Endothelial cell (in vitro differentiated cells): ENCODE measurements around the gene PPP4C. TPM values are rescaled to one million over a fixed set of nuclear protein-coding genes. Genes with fewer than 3 reads are reported as not detected.
A peak's percentile ranks its signal among the peaks of the same experiment; 100 is the strongest.

Source experiments
- DNase-seq: peaks from one replicate; pipeline ENCODE4 v3.0.0; 2021; ENCODE audit warnings: low spot score
- H3K27ac Mint-ChIP-seq: one replicate; pipeline ENCODE4 v1.8.0; 2021; ENCODE audit warnings: mixed read lengths, inconsistent platforms; ENCODE audit not compliant: unreplicated experiment
- H3K27me3 Mint-ChIP-seq: one replicate; pipeline ENCODE4 v1.8.0; 2021; ENCODE audit warnings: mild to moderate bottlenecking, moderate library complexity, mixed read lengths, inconsistent platforms; ENCODE audit not compliant: unreplicated experiment
- H3K36me3 Mint-ChIP-seq: one replicate; pipeline ENCODE4 v1.8.0; 2021; ENCODE audit warnings: mild to moderate bottlenecking, low read depth, mixed read lengths, inconsistent platforms; ENCODE audit not compliant: unreplicated experiment
- H3K4me1 Mint-ChIP-seq: one replicate; pipeline ENCODE4 v1.8.0; 2021; ENCODE audit warnings: mild to moderate bottlenecking, mixed read lengths, inconsistent platforms; ENCODE audit not compliant: unreplicated experiment
- H3K4me3 Mint-ChIP-seq: one replicate; pipeline ENCODE4 v1.8.0; 2021; ENCODE audit warnings: mild to moderate bottlenecking, mixed read lengths, inconsistent platforms; ENCODE audit not compliant: unreplicated experiment
- H3K9me3 Mint-ChIP-seq: one replicate; pipeline ENCODE4 v1.8.0; 2021; ENCODE audit warnings: mixed read lengths, inconsistent platforms; ENCODE audit not compliant: unreplicated experiment
- CTCF ChIP-seq: fragments of 200-600 bp; sonication (generic); IDR thresholded peaks from one replicate; pipeline ENCODE4 v1.5.0; 2021; ENCODE audit warnings: antibody characterized with exemption; ENCODE audit not compliant: unreplicated experiment
- total RNA-seq: library from RNA; stranded (reverse); fragmentation: NEBNext Ultra II Directional; extraction: Animal tissue kit (Norgen Biotek cat#: 25700); gene quantifications from one replicate; pipeline ENCODE4 v1.2.1, GENCODE V29; 2021; ENCODE audit not compliant: unreplicated experiment

The PPP4C gene
- total RNA-seq, 1 donor from 2014 or later: 191 TPM

GRCh38 chr16:30049871-30050270, 25.9 kb upstream of the PPP4C start:
- Mint-ChIP-seq H3K36me3 (peaks cover 9% of the 10 kb centered on the region), H3K27me3 (peaks cover 12% of the 10 kb centered on the region), H3K27ac (no peak overlapping the region), H3K4me1 (peaks cover 16% of the 10 kb centered on the region), H3K4me3 (no peak overlapping the region), H3K9me3 (no peaks in the 10 kb centered on the region)
- no peak for DNase-seq
- TF ChIP-seq CTCF: no peak

- no peak for TF ChIP-seq CTCF
- Mint-ChIP-seq H3K27ac (peak overlapping the region; percentile 54), H3K4me1 (peaks cover 21% of the 10 kb centered on the region), H3K27me3 (peaks cover 12% of the 10 kb centered on the region), H3K4me3 (peak overlapping the region; percentile 72), H3K9me3 (no peaks in the 10 kb centered on the region), H3K36me3 (peaks cover 4% of the 10 kb centered on the region)
- no peak for DNase-seq
These were observed 24.3 kb upstream of the PPP4C start for GRCh38 chr16:30051518-30051917.

GRCh38 chr16:30052671-30053372, 23.0 kb upstream of the PPP4C start:
- no peak overlapping the region for H3K27ac Mint-ChIP-seq
- peaks cover 21% of the 10 kb centered on the region for H3K4me1 Mint-ChIP-seq
- peak overlapping the region; percentile 90 for H3K4me3 Mint-ChIP-seq
- H3K36me3 Mint-ChIP-seq: peaks cover 4% of the 10 kb centered on the region
- TF ChIP-seq CTCF: no peak
- no peaks in the 10 kb centered on the region for H3K9me3 Mint-ChIP-seq
- DNase-seq: peak; percentile 94
- peaks cover 5% of the 10 kb centered on the region for H3K27me3 Mint-ChIP-seq

- peak overlapping the region; percentile 90 for H3K4me3 Mint-ChIP-seq
- H3K4me1 Mint-ChIP-seq: peaks cover 21% of the 10 kb centered on the region
- no peaks in the 10 kb centered on the region for H3K9me3 Mint-ChIP-seq
- no peak for DNase-seq
- no peak for TF ChIP-seq CTCF
- H3K27ac Mint-ChIP-seq: peak overlapping the region; percentile 78
- H3K36me3 Mint-ChIP-seq: peaks cover 4% of the 10 kb centered on the region
- peaks cover 5% of the 10 kb centered on the region for H3K27me3 Mint-ChIP-seq
These were observed 22.3 kb upstream of the PPP4C start for GRCh38 chr16:30053376-30054015.

- DNase-seq: no peak
- peak overlapping the region; percentile 87 for H3K4me3 Mint-ChIP-seq
- peaks cover 21% of the 10 kb centered on the region for H3K4me1 Mint-ChIP-seq
- TF ChIP-seq CTCF: no peak
- H3K27ac Mint-ChIP-seq: no peak overlapping the region
- peaks cover 4% of the 10 kb centered on the region for H3K36me3 Mint-ChIP-seq
- no peaks in the 10 kb centered on the region for H3K9me3 Mint-ChIP-seq
- H3K27me3 Mint-ChIP-seq: peaks cover 4% of the 10 kb centered on the region
These were observed 21.3 kb upstream of the PPP4C start for GRCh38 chr16:30054451-30054850.
